Kidney (tissue), 14 donors: ENCODE data around the gene AHCYL2. TPM values are rescaled to one million over a fixed set of nuclear protein-coding genes. Genes with fewer than 3 reads are reported as not detected.

Experiments
- DNase-seq, 5 donors: peaks; one replicate each; pipeline ENCODE4 v3.0.0-alpha.2; 2013 to 2020
- FAIRE-seq: peaks from 2 replicates; lab custom pipeline; 2012; peaks lifted over from hg19 to GRCh38; lab: Jason Lieb, UNC
- H3K27ac ChIP-seq, 2 donors: one replicate each; pipeline ENCODE4 v1.7.0; 2013; ENCODE audit warnings: low read depth in 2 of 2, low read length in 2 of 2, inconsistent platforms in 1 of 2
- H3K27me3 ChIP-seq: one replicate; pipeline ENCODE4 v1.7.1; 2013; ENCODE audit warnings: low read length, inconsistent platforms; ENCODE audit not compliant: control insufficient read depth, insufficient read depth
- H3K36me3 ChIP-seq, 3 donors: one replicate each; pipeline versions ENCODE4 v1.7.0 to v1.7.1; 2013; ENCODE audit warnings: low read length in 3 of 3, control low read depth in 1 of 3, inconsistent platforms in 1 of 3; ENCODE audit not compliant: insufficient read depth in 3 of 3, control insufficient read depth in 2 of 3
- H3K4me1 ChIP-seq, 3 donors: one replicate each; pipeline versions ENCODE4 v1.7.0 to v1.7.1; 2013; ENCODE audit warnings: low read length in 3 of 3, inconsistent platforms in 1 of 3, low read depth in 1 of 3; ENCODE audit not compliant: control insufficient read depth in 2 of 3, insufficient read depth in 2 of 3
- H3K4me3 ChIP-seq, 3 donors: one replicate each; pipeline versions ENCODE4 v1.7.0 to v1.8.1; 2013; ENCODE audit warnings: low read length in 3 of 3, control low read depth in 1 of 3, inconsistent platforms in 1 of 3
- H3K9ac ChIP-seq, 3 donors: one replicate each; pipeline versions ENCODE4 v1.7.0 to v1.7.1; 2013; ENCODE audit warnings: low read length in 3 of 3, control low read depth in 1 of 3, inconsistent platforms in 1 of 3
- H3K9me3 ChIP-seq, 3 donors: one replicate each; pipeline versions ENCODE4 v1.7.0 to v1.7.1; 2013; ENCODE audit warnings: low read length in 3 of 3, control low read depth in 1 of 3, inconsistent platforms in 1 of 3; ENCODE audit not compliant: control insufficient read depth in 2 of 3, insufficient read depth in 1 of 3
- intact Hi-C: fragments of 100-400 bp; cut with DNase I; formaldehyde crosslinking; loops from one replicate; pipeline ENCODE4 v1.11.1; 2022
- polyA plus RNA-seq: library from polyadenylated mRNA; stranded (reverse); fragments of 350-450 nt; fragmentation: Illumina TruSeq; extraction: RNeasy Lipid Tissue Mini Kit (QIAGEN cat#74804); gene quantifications from one replicate; pipeline ENCODE4 v1.2.3, GENCODE V29; 2014; ENCODE audit warnings: low read depth, low replicate concordance; ENCODE audit not compliant: insufficient read depth
- total RNA-seq: library from RNA; stranded (reverse); fragmentation: NEBNext Ultra II Directional; extraction: Animal tissue kit (Norgen Biotek cat#: 25700); gene quantifications from one replicate; pipeline ENCODE4 v1.2.1, GENCODE V29; 2021
- TF ChIP-seq, protein P1 (sequence below): IDR thresholded peaks from 3 replicates; pipeline ENCODE4 v1.5.1; 2012; ENCODE audit warnings: mild to moderate bottlenecking, moderate library complexity, borderline replicate concordance; ENCODE audit not compliant: insufficient read depth; ENCODE audit errors: extremely low read depth
- donor health status: control.
- donor health status: control.
- donor health status: control.
- donor health status: control.
- donor health status: control.
- donor health status: DM: yes; HTN: yes; CAD: no.
- donor health status: Normal renal cell carcinoma (clear cell type).

The AHCYL2 gene
- total and polyA plus RNA-seq, 2 donors from 2014 or later = 19.5 to 25.2 TPM

DNA sequence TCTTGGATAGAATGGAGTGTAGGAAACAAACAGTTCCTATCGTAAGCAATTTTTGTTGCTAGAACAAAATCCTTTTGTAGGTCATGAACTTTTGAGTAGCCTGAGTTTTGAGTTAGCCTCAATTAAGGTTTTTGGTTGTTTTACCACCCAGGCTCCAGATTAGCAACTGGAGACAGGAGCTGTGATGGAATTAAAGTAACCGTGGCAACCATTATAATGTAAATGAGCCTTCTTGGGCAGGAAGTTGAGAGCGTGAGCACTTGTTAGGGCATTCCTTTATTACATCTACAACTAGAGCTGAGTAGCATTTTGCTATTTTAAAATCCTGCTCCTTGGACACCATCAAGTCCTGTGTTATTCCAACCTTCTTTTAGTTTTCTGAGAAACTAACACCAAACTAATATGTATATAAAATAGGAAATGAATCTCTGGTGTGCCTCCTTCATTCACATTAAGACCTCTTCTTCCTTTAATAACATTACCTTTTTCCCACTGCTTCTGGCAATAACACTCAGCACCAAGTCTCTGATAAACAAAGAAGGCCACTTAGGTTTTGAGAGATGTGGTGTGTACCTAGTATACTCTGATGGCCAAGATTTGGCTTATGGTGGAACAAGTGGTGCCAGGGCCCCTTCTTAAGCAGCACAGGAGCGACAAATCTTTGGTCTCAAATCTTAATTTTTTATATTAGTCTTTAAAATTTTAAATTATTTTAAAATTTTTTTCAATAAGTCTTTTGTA lies 34.0 kb downstream of the AHCYL2 start:
- TF ChIP-seq, protein P1, sequence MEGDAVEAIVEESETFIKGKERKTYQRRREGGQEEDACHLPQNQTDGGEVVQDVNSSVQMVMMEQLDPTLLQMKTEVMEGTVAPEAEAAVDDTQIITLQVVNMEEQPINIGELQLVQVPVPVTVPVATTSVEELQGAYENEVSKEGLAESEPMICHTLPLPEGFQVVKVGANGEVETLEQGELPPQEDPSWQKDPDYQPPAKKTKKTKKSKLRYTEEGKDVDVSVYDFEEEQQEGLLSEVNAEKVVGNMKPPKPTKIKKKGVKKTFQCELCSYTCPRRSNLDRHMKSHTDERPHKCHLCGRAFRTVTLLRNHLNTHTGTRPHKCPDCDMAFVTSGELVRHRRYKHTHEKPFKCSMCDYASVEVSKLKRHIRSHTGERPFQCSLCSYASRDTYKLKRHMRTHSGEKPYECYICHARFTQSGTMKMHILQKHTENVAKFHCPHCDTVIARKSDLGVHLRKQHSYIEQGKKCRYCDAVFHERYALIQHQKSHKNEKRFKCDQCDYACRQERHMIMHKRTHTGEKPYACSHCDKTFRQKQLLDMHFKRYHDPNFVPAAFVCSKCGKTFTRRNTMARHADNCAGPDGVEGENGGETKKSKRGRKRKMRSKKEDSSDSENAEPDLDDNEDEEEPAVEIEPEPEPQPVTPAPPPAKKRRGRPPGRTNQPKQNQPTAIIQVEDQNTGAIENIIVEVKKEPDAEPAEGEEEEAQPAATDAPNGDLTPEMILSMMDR = no peak
- Histone ChIP-seq H3K9me3 (no peaks in the 10 kb centered on the region), H3K27me3 (no peaks in the 10 kb centered on the region), H3K4me3 (no peak overlapping the region), H3K9ac (no peak overlapping the region), H3K27ac (no peak overlapping the region), H3K36me3 (no peaks in the 10 kb centered on the region), H3K4me1 (peaks cover 0 to 3% (median 0%) of the 10 kb centered on the region in 3 donors)
- DNase-seq (no peak), FAIRE-seq (no peak)
- intact Hi-C loops = no loop called here

- H3K9ac ChIP-seq = no peak overlapping the region
- no peak overlapping the region for H3K4me3 ChIP-seq
- H3K27ac ChIP-seq = no peak overlapping the region
- FAIRE-seq = no peak
- intact Hi-C loops = no loop called here
- TF ChIP-seq, protein P1 = no peak
- H3K4me1 ChIP-seq = peaks cover 0 to 3% (median 0%) of the 10 kb centered on the region in 3 donors
- DNase-seq = no peak
- no peaks in the 10 kb centered on the region for H3K9me3 ChIP-seq
- no peaks in the 10 kb centered on the region for H3K36me3 ChIP-seq
- H3K27me3 ChIP-seq = no peaks in the 10 kb centered on the region
These were observed 37.5 kb downstream of the AHCYL2 start for GRCh38 chr7:129262324-129262723.

DNA sequence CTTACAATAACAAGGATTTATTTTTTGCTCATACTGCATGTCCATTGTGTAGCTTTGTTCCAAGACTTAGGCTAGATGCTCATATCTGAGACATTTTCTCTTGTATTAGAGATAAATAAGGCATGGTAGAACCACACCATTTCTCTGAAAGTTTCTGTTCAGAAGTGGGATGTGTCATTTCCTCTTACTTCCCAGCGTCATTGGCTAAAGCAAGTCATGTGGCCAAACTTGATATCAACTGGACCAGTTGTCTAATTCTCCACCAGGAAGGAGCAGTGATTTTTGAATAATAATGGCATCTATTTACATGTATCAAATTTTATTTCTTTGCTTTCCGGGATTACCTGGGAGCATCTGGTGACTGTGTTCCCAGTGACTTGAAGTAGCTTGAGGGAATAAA lies 38.3 kb downstream of the AHCYL2 start:
- Histone ChIP-seq H3K27ac (no peak overlapping the region), H3K9ac (no peak overlapping the region), H3K9me3 (no peaks in the 10 kb centered on the region), H3K36me3 (no peaks in the 10 kb centered on the region), H3K4me1 (peaks cover 0 to 3% (median 0%) of the 10 kb centered on the region in 3 donors), H3K4me3 (no peak overlapping the region), H3K27me3 (no peaks in the 10 kb centered on the region)
- intact Hi-C loops = no loop called here
- FAIRE-seq (no peak), DNase-seq (no peak)
- TF ChIP-seq, protein P1 = no peak
